Hematopoietic multipotent progenitor cell (in vitro differentiated cells): ENCODE results near the gene SLC43A3. TPM values are rescaled to one million over a fixed set of nuclear protein-coding genes. Genes with fewer than 3 reads are reported as not detected.
"Not testable (repeated sequence)": the region's sequence is repeated elsewhere in the genome, so short reads cannot be mapped to it uniquely, and the experiment has no call there.

Source experiments
- DNase-seq, 3 donors: peaks; one replicate each; pipeline ENCODE4 v3.0.0-alpha.2; 2011 to 2015; ENCODE audit warnings: low read depth in 2 of 3, low spot score in 2 of 3
- small RNA-seq: library from RNA; depleted of rRNA; stranded (forward); fragments of <200 nt; gene quantifications from one replicate; pipeline ENCODE3, GENCODE V24; 2012
- total RNA-seq: library from RNA; depleted of rRNA; stranded (reverse); fragments of >200 nt; gene quantifications from one replicate; pipeline ENCODE4 v1.2.3, GENCODE V29; 2012

SLC43A3 gene
- total RNA-seq, 1 donor: 93.7 TPM

DNA sequence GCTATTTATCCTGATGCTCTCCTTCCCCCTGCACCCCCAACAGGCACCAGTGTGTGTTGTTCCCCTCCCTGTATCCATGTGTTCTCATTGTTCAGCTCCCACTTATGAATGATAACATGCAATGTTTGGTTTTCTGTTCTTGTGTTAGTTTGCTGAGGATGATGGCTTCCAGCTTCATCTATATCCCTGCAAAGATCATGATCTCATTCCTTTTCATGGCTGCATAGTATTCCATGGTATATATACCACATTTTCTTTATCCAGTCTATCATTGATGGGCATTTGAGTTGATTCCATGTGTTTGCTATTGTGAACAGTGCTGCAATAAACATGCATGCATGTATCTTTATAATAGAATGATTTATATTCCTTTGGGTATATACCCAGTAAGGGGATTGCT is 65.5 kb downstream of the SLC43A3 start:
- DNase-seq: not testable (repeated sequence)

DNA sequence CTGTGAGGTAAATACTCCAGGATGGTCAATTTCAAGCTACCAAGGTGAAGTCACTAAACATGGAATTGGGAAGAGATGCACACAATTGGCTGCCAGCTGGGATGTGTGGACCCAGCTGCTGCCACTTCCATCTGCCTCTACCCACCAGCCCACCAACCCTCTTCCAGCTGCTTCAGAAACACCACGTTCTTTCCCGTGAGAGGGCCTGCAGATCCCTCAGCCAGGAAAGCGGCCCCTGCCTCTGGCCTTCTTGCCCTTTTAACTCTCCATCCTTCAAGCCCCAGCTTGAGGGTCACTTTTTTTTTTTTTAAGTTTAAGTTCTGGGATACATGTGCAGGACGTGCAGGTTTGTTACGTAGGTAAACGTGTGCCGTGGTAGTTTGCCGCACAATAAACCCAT is 65.9 kb downstream of the SLC43A3 start:
- DNase-seq: no peak

DNA sequence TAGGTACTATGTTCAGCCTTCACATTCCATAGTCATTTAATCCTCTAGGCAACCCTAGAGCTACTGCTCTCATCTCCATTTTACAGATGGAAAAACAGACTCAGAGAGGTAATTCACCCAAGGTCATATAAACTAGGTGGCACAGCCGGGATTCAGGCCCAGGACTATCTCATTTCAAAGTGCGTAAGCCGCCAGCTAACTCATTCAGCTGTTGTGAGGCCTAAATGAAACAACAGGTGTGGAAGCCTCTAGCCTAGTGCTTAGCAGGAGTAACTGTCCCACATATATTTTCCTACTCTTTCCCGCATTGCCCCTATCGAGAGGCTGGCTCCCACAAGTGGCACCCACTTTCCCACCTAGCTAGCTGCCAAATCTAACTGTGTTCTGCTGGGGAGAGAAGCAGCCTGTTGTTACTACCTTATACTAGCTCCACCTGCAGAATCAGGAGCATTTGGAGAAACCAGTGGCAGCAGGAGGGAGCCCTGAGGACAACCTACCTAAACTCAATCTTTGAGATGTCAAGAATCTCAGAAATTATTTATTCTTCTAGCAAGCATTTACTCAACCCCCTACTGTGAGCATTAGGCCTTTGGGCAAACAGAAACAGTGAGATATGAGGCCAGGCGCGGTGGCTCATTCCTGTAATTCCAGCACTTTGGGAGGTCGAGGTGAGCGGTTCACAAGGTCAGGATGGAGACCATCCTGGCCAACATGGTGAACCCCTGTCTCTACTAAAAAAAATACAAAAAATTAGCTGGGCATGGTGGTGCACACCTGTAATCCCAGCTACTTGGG is 66.8 kb downstream of the SLC43A3 start:
- DNase-seq: no peak

DNA sequence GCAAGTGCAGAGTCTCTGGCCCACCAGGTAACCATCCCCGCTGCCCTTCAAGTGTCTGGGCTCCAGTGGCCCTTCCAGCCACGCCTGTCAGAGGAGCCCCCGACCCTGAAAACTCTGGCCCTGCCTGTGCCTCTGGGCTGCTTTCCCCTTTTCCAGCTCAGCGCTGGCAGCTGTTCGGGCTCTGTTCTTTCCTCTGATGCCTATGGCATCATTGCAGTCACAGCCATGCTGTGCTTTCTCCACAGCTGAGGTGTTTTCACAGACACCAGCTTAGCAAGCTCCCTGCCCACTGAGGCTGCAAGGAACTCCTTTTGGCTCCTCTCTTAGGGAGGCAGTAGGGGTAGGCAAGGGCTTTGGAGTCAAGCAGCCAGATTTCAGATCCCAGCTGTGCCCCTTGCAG is 67.5 kb downstream of the SLC43A3 start:
- DNase-seq: no peak

DNA sequence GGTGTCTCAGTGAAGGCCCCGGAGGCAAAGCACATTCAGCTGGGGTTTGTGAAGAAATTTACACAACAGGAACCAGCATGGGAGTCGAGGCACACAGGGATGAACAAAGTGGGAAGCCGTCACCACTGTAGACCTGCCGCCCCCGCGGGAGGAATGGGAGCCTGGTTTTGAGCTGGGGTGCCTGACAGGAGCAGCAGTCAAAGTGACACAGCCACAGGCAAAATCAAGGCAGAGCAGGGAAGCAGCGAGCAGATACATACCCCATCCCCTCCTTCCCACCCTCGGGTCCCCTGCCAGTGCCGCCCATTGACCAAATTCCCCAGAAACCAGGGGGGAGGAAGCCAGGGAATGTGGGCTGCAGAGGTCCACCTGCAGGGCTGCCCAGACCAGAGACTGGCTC is 67.9 kb downstream of the SLC43A3 start:
- no peak for DNase-seq

DNA sequence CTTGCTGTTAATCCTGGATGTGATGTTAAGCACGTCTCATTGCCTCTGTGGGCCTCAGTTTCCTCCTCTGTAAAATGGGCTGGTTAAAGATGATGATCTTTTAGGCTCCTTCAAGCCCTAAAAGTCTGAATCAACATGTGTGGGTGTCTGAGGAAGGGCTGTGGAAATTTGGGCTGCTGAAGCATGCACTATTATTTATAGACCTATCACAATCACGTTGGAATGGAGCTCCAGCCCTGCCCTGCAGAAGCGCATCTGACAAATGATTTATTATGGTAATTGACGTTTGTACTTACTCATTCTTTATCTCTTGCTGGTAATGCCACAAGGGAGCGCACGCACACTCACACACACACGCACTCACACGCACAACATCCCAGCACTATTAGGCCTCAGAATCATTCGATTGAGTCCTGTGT is 68.4 kb downstream of the SLC43A3 start:
- peak in 1 of 3 donors; percentile 14 for DNase-seq

DNA sequence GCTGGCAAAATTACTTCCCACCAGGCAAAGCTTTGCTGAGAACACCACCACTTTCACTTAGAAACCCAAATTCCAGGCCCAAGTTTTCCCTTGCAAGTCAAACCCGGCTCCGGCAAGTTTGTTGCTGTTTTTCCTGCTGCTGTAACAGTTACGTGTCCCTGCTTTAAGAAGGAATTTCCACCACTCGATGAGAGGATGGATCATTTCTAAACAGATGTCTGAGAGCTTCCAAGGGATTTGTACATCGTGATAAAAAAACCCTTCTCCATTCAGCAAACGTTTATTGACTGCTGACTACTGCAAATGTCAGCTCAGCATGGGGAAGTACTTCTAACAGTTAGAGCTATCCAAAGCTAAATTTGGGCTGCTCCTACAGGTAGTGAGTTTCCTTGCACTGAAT is 69.1 kb downstream of the SLC43A3 start:
- peak in 1 of 3 donors; percentile 25 for DNase-seq

DNA sequence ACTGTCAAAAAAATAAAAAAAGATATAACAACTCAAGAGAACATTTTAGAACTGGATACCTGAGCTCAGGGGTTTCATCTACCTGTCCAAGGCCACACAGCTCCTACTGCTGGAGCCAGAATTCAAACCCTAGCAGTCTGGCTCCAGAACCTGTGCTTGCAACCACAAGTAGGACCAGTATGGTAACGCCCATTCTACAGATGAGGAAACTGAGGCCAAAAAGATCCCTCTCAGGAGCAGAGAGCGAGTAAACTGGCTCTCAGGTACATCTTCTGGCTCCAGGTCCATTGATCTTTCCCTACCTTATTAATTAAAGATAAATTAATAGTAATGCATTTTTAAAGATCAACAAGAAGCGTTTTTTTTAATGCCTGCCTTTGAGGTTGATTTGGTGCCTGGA is 69.6 kb downstream of the SLC43A3 start:
- no peak for DNase-seq

Small RNAs within 50 kb of the gene (small RNA-seq; reads per million reads assigned to genes)
- gene RNA5SP341: not detected

Other genes with a start within 250 kb of the SLC43A3 start
- under 0.01 TPM for gene LRRC55, start 245.2 kb downstream of the SLC43A3 start, total RNA-seq
- gene APLNR, start 189.9 kb downstream of the SLC43A3 start, total RNA-seq: under 0.01 TPM
- 7.0 TPM for gene TNKS1BP1, start 102.2 kb downstream of the SLC43A3 start, total RNA-seq
- gene SSRP1, start 91.2 kb downstream of the SLC43A3 start, total RNA-seq: 89.9 TPM
- gene P2RX3, start 88.8 kb downstream of the SLC43A3 start, total RNA-seq: not detected
- gene PRG3, start 46.0 kb downstream of the SLC43A3 start, total RNA-seq: not detected
- gene PRG2, start 36.5 kb downstream of the SLC43A3 start, total RNA-seq: 5.4 TPM
- gene RTN4RL2, start 33.4 kb upstream of the SLC43A3 start, total RNA-seq: 0.27 TPM
- 81.6 TPM for gene SLC43A1, start 88.6 kb upstream of the SLC43A3 start, total RNA-seq
- gene TIMM10, start 103.6 kb upstream of the SLC43A3 start, total RNA-seq: 29.4 TPM
- not detected for gene SMTNL1, start 110.5 kb upstream of the SLC43A3 start, total RNA-seq
- gene UBE2L6, start 140.6 kb upstream of the SLC43A3 start, total RNA-seq: 215 TPM
- gene SERPING1, start 170.6 kb upstream of the SLC43A3 start, total RNA-seq: 49.8 TPM
- gene YPEL4, start 222.8 kb upstream of the SLC43A3 start, total RNA-seq: 3.5 TPM
- gene CLP1, start 230.6 kb upstream of the SLC43A3 start, total RNA-seq: 10.0 TPM
- gene ZDHHC5, start 241.0 kb upstream of the SLC43A3 start, total RNA-seq: 20.2 TPM